H1 (cell line): ENCODE results near the gene SLC12A2. TPM values are rescaled to one million over a fixed set of nuclear protein-coding genes. Genes with fewer than 3 reads are reported as not detected.

Experiments used
- CTCF ChIA-PET: fragments of 300-600 bp; sonication (Branson Sonifier 250); formaldehyde crosslinking; loops from one replicate; lab custom pipeline; 2021; ENCODE audit not compliant: partially characterized antibody; lab: Charles Lee
- POLR2A ChIA-PET: fragments of 300-600 bp; sonication (Branson Sonifier 250); formaldehyde crosslinking; loops from one replicate; lab custom pipeline; 2021; ENCODE audit warnings: inconsistent platforms; ENCODE audit not compliant: partially characterized antibody; lab: Charles Lee
- DNase-seq, 2 experiments: peaks; one replicate each; pipeline versions ENCODE4 v3.0.0 to v3.0.0-alpha.2; 2010 to 2022; ENCODE audit warnings: low spot score in 2 of 2, low read depth in 1 of 2, mixed read lengths in 1 of 2
- FAIRE-seq: peaks from 2 replicates; lab custom pipeline; 2011; peaks lifted over from hg19 to GRCh38; lab: Jason Lieb, UNC
- H2AFZ ChIP-seq: 2 replicates; pipeline ENCODE4 v1.8.1; 2012; ENCODE audit warnings: low read length, inconsistent platforms
- H2AK5ac ChIP-seq: 2 replicates; pipeline ENCODE4 v1.6.1; 2013; ENCODE audit warnings: low read depth, low read length
- H2BK120ac ChIP-seq: replicated peaks from 2 replicates; pipeline ENCODE3; 2013; ENCODE audit warnings: low read depth, low read length, inconsistent platforms
- H2BK12ac ChIP-seq: 2 replicates; pipeline ENCODE4 v1.6.1; 2013; ENCODE audit warnings: low read depth, low read length
- H2BK15ac ChIP-seq: 2 replicates; pipeline ENCODE4 v1.6.1; 2013; ENCODE audit warnings: low read length
- H2BK20ac ChIP-seq: 2 replicates; pipeline ENCODE4 v1.6.1; 2013; ENCODE audit warnings: low read length
- H2BK5ac ChIP-seq: 2 replicates; pipeline ENCODE4 v1.6.1; 2013; ENCODE audit warnings: low read depth, low read length
- H3K14ac ChIP-seq: 2 replicates; pipeline ENCODE4 v1.6.1; 2013; ENCODE audit warnings: inconsistent platforms; ENCODE audit not compliant: insufficient read length
- H3K18ac ChIP-seq: 2 replicates; pipeline ENCODE4 v1.6.1; 2013; ENCODE audit warnings: low read length; ENCODE audit errors: extremely low read depth
- H3K23ac ChIP-seq: 2 replicates; pipeline ENCODE4 v1.6.1; 2013; ENCODE audit warnings: inconsistent platforms; ENCODE audit not compliant: insufficient read length
- H3K23me2 ChIP-seq: 2 replicates; pipeline ENCODE4 v1.6.1; 2013; ENCODE audit warnings: low read depth, low read length
- H3K27ac ChIP-seq: 2 replicates; pipeline ENCODE4 v1.6.1; 2011; ENCODE audit warnings: low read depth, low read length, inconsistent platforms
- H3K27me3 ChIP-seq, 4 experiments: replicated peaks in 1 of 4; 1 replicate in 1 of 4; 2 replicates in 3 of 4; pipeline versions ENCODE4 v1.6.1 to v1.8.1; 2011 to 2013; ENCODE audit warnings: low read length in 3 of 4, mild to moderate bottlenecking in 3 of 4, inconsistent platforms in 2 of 4, mixed read lengths in 2 of 4, moderate library complexity in 1 of 4; ENCODE audit not compliant: control insufficient read depth in 3 of 4, insufficient read depth in 3 of 4; ENCODE audit errors: extremely low read depth in 1 of 4
- H3K36me3 ChIP-seq, 4 experiments: 2 replicates each; pipeline versions ENCODE4 v1.6.1 to v1.8.1; 2011 to 2013; ENCODE audit warnings: mild to moderate bottlenecking in 4 of 4, low read length in 3 of 4, moderate library complexity in 2 of 4, control low read depth in 1 of 4, inconsistent platforms in 1 of 4; ENCODE audit not compliant: insufficient read depth in 4 of 4, control insufficient read depth in 2 of 4
- H3K4ac ChIP-seq: replicated peaks from 2 replicates; pipeline ENCODE3; 2013; ENCODE audit warnings: low read length, low read depth, mixed read lengths, inconsistent platforms; ENCODE audit not compliant: insufficient read length
- H3K4me1 ChIP-seq, 4 experiments: replicated peaks in 1 of 4; 1 replicate in 1 of 4; 2 replicates in 3 of 4; pipeline versions ENCODE4 v1.6.1 to v1.8.1; 2011 to 2013; ENCODE audit warnings: low read length in 3 of 4, inconsistent platforms in 2 of 4, mixed read lengths in 1 of 4; ENCODE audit not compliant: insufficient read depth in 4 of 4, control insufficient read depth in 3 of 4
- H3K4me2 ChIP-seq, 2 experiments: 2 replicates each; pipeline versions ENCODE4 v1.6.1 to v1.8.1; 2011 to 2013; ENCODE audit warnings: low read depth in 2 of 2, low read length in 2 of 2, control low read depth in 1 of 2, inconsistent platforms in 1 of 2, mild to moderate bottlenecking in 1 of 2; ENCODE audit not compliant: insufficient read depth in 1 of 2
- H3K4me3 ChIP-seq, 4 experiments: fragments of 200-600, 300-600 bp in 1 of 4; sonication (generic), shearing (Covaris generic), sonication (Bioruptor Twin) in 1 of 4; 2 replicates each; pipeline versions ENCODE4 v1.5.1 to v1.8.1; 2011 to 2016; ENCODE audit warnings: low read length in 4 of 4, low read depth in 3 of 4, control low read depth in 2 of 4, inconsistent platforms in 2 of 4, mild to moderate bottlenecking in 2 of 4, mixed read lengths in 1 of 4, moderate library complexity in 1 of 4; ENCODE audit not compliant: insufficient read depth in 2 of 4; ENCODE audit errors: extremely low read depth in 1 of 4
- H3K56ac ChIP-seq: replicated peaks from 2 replicates; pipeline ENCODE3; 2013; ENCODE audit warnings: low read depth, mild to moderate bottlenecking, mixed read lengths, low read length, inconsistent platforms; ENCODE audit not compliant: insufficient read length
- H3K79me1 ChIP-seq: 2 replicates; pipeline ENCODE4 v1.6.1; 2013; ENCODE audit warnings: low read depth, low read length, control low read depth
- H3K79me2 ChIP-seq, 2 experiments: 2 replicates each; pipeline versions ENCODE4 v1.6.1 to v1.8.1; 2012 to 2013; ENCODE audit warnings: low read length in 2 of 2, mild to moderate bottlenecking in 2 of 2, inconsistent platforms in 1 of 2; ENCODE audit not compliant: insufficient read depth in 2 of 2, control insufficient read depth in 1 of 2
- H3K9ac ChIP-seq, 4 experiments: replicated peaks in 1 of 4; 1 replicate in 1 of 4; 2 replicates in 3 of 4; pipeline versions ENCODE4 v1.6.1 to v1.8.1; 2011 to 2013; ENCODE audit warnings: low read depth in 3 of 4, low read length in 3 of 4, control low read depth in 2 of 4, mild to moderate bottlenecking in 2 of 4, moderate library complexity in 2 of 4, inconsistent platforms in 1 of 4; ENCODE audit errors: extremely low read depth in 1 of 4
- H3K9me3 ChIP-seq, 2 experiments: 2 replicates each; pipeline versions ENCODE4 v1.6.1 to v1.8.1; 2012 to 2013; ENCODE audit warnings: mild to moderate bottlenecking in 2 of 2, moderate library complexity in 2 of 2, control low read depth in 1 of 2, inconsistent platforms in 1 of 2, low read depth in 1 of 2, low read length in 1 of 2, mixed read lengths in 1 of 2; ENCODE audit not compliant: insufficient read depth in 2 of 2
- H4K20me1 ChIP-seq, 2 experiments: replicated peaks in 1 of 2; 2 replicates each; pipeline versions ENCODE3 to v1.8.1; 2011 to 2013; ENCODE audit warnings: inconsistent platforms in 2 of 2, low read length in 2 of 2, mild to moderate bottlenecking in 1 of 2; ENCODE audit not compliant: insufficient read depth in 2 of 2, control insufficient read depth in 1 of 2
- H4K5ac ChIP-seq: 2 replicates; pipeline ENCODE4 v1.6.1; 2013; ENCODE audit warnings: low read length, low read depth, mixed read lengths, inconsistent platforms; ENCODE audit not compliant: insufficient read length
- H4K8ac ChIP-seq: 2 replicates; pipeline ENCODE4 v1.8.0; 2013; ENCODE audit warnings: mild to moderate bottlenecking, moderate library complexity, low read length, inconsistent platforms; ENCODE audit not compliant: insufficient read depth; ENCODE audit errors: extremely low read depth
- H4K91ac ChIP-seq: replicated peaks from 2 replicates; pipeline ENCODE3; 2013; ENCODE audit warnings: low read length, mixed read lengths, inconsistent platforms; ENCODE audit not compliant: insufficient read length
- CREB1 ChIP-seq: IDR thresholded peaks from 2 replicates; pipeline ENCODE4 v1.6.1; 2012; ENCODE audit warnings: inconsistent platforms
- KDM4A ChIP-seq: IDR thresholded peaks from one replicate; pipeline ENCODE4 v1.7.1; 2012; ENCODE audit warnings: low read depth, mild to moderate bottlenecking, moderate library complexity, low read length, inconsistent platforms; ENCODE audit not compliant: severe bottlenecking
- SIRT6 ChIP-seq: IDR thresholded peaks from one replicate; pipeline ENCODE4 v1.7.1; 2012; ENCODE audit warnings: low read length, inconsistent platforms
- TCF12 ChIP-seq: IDR thresholded peaks from 2 replicates; pipeline ENCODE4 v1.6.1; 2011; ENCODE audit warnings: low read depth, mild to moderate bottlenecking, low read length
- WGBS, 2 experiments: shearing (Covaris generic) in 1 of 2; methylation state at CpG; one replicate each; pipeline versions ENCODE4 v1.1.6 to v1.1.7; 2013 to 2015; ENCODE audit warnings: low lambda C conversion rate in 2 of 2, mixed read lengths in 2 of 2, inconsistent platforms in 1 of 2, low coverage in 1 of 2, missing lambda C conversion rate in 1 of 2; ENCODE audit not compliant: insufficient replicate concordance in 2 of 2, insufficient coverage in 1 of 2, insufficient read length in 1 of 2; ENCODE audit errors: extremely low coverage in 1 of 2, missing lambda C conversion rate in 1 of 2; 5-methylcytosine and 5-hydroxymethylcytosine counted together
- polyA plus RNA-seq, 7 experiments: library from polyadenylated mRNA; depleted of rRNA in 3 of 7; stranded (reverse) in 5 of 7; unstranded in 2 of 7; fragments of >200 nt in 5 of 7; fragments of 200-250 nt in 2 of 7; gene quantifications; 1 replicate in 5 of 7; 2 replicates in 1 of 7; 4 replicates in 1 of 7; pipeline versions ENCODE4 v1.2.1 to v1.2.3, GENCODE V29; 2011 to 2013; ENCODE audit warnings: missing spikeins in 2 of 7, mixed read lengths in 2 of 7
- total RNA-seq: library from RNA; stranded (reverse); fragmentation: NEBNext Ultra II Directional; extraction: Animal tissue kit (Norgen Biotek cat#: 25700); gene quantifications from 2 replicates; pipeline ENCODE4 v1.2.1, GENCODE V29; 2021

The SLC12A2 gene
- total and polyA plus RNA-seq, 2 of the 8 experiments (the other 6 are each of a cell fraction or from before 2014, with no cell fraction given) = 2.6 to 16.2 TPM

DNA sequence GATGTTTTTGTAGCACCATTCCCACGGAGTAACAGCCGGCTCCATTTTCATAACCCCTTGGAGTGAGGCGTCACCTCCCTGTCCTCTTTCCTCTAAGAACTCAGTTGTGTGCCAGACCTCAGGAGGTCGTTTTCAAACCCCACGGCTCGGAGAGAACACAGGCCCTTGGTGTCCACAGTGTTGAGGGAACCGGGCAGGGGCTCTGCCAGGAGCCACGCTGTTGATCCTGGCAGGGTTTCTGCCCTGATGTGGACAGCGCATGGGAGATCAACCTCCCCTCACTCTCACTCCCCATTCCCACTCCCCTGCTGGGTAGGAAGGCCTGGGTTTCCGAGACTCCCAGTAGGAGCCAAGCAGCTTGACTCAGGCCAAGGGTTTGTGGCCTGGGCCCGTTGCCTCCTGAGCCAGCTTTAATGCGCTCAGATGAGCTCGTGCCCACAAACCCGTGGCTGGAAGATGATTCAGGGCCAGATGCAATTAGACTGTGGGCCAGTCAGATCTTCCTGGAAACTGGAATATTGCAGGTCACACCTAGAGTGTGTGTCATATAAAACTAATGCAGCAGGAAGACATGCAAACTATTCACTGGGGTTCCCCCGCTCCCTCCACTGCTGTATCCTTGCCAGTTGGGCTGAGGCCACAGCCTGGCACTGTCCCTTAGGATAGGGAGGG, 133.4 kb downstream of the SLC12A2 start:
- POLR2A ChIA-PET = no interaction called here
- DNase-seq = no peak

More for the DNA sequence above, 133.4 kb downstream of the SLC12A2 start:
- FAIRE-seq = no peak
- 95% methylated on average over 13 of the region's 15 CpGs; no CpG with 5 or more reads in 1 of the 2 experiments for WGBS, 2 experiments
- Histone ChIP-seq H3K23ac (no peak overlapping the region), H3K36me3 (no peaks in the 10 kb centered on the region), H3K4me3 (no peak overlapping the region), H3K27ac (no peak overlapping the region), H2BK20ac (no peak overlapping the region), H3K4me2 (no peak overlapping the region), H3K4me1 (no peaks in the 10 kb centered on the region; a peak in 1 of 7 replicates), H4K91ac (no peak overlapping the region), H3K14ac (no peak overlapping the region), H4K20me1 (no peaks in the 10 kb centered on the region), H3K27me3 (no peaks in the 10 kb centered on the region), H2BK5ac (no peak overlapping the region), H2AFZ (no peak overlapping the region), H4K8ac (no peak overlapping the region), H3K9me3 (no peaks in the 10 kb centered on the region), H3K79me1 (no peaks in the 10 kb centered on the region), H3K4ac (no peak overlapping the region), H3K56ac (no peak overlapping the region), H3K9ac (no peak overlapping the region), H2BK12ac (no peak overlapping the region), H3K79me2 (no peaks in the 10 kb centered on the region), H3K23me2 (no peaks in the 10 kb centered on the region), H2BK15ac (no peak overlapping the region), H2AK5ac (no peak overlapping the region), H3K18ac (no peak overlapping the region), H2BK120ac (no peak overlapping the region), H4K5ac (no peak overlapping the region)
- TF ChIP-seq TCF12 (no peak), SIRT6 (no peak), KDM4A (no peak), CREB1 (no peak)
- CTCF ChIA-PET = interaction anchor here (0.7 kb wide), 1 partner anchor 644 kb away, joined by 3 read pairs; no protein-coding TSS in a partner anchor
